NT2/D1 (cell line): ENCODE measurements around the gene IRF2BP1.

ENCODE experiments used
- SUZ12 ChIP-seq: IDR thresholded peaks from 2 replicates; pipeline ENCODE4 v1.6.1; 2011; ENCODE audit not compliant: insufficient read length, insufficient read depth; ENCODE audit errors: extremely low read depth
- YY1 ChIP-seq: IDR thresholded peaks from 2 replicates; pipeline ENCODE4 v1.6.1; 2011; ENCODE audit not compliant: insufficient read length, insufficient read depth

DNA sequence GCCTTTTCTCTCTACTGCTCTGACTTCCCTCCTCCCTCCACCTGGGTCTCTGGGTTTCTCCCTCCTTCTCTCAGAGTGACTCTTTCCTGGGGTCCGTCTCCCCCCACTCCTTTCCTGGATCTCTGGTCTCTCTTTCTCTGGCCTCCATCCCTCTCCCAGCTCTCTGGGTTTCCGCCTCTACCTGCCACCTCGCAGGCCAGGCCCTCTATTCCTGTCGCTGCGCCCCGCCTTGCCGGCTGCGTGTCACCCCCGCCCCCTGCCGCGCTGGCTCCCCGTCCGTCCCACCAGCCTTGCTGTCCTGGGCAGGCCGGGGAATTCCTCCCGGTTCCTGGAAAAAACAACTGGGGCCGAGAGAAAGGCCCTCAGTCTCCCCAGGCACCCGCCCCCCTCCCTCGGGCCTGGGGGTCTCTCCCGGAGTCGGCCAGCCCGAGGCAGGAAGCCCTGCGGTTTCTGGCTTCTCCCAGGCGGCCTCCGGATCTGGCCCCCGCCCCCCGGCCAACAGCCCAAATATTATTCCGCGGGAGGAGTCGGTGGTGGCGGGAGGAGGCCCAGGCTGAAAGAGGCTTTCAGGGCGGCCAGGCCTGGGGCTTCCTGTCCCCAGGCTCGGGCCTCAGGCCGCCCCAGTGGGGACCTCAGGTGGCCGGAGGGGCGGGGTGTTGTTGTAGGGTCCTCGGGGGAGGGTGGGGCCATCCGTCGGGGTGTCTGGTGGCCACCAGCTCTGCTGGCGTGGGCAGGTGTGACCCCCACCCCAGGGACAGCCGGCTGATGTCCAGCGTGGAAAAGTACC lies 9.3 kb downstream of the IRF2BP1 start:
- TF ChIP-seq YY1 (no peak), SUZ12 (no peak)
